GM12872 (cell line): ENCODE data around the gene GAGE10.

Experiments
- TF ChIP-seq, protein P1 (sequence below): IDR thresholded peaks from 3 replicates; pipeline ENCODE4 v1.5.1; 2011; ENCODE audit warnings: low read depth, mild to moderate bottlenecking, low read length, moderate library complexity; ENCODE audit not compliant: insufficient read depth

The GAGE10 gene

GRCh38 chrX:49269767-49270248 is 33.6 kb upstream of the GAGE10 start, which contains the start of gene PPP1R3F:
PPP1R3F (plus strand) TSS chrX:49269793; CDS start chrX:49269870, 77 bp downstream.
- TF ChIP-seq, protein P1, sequence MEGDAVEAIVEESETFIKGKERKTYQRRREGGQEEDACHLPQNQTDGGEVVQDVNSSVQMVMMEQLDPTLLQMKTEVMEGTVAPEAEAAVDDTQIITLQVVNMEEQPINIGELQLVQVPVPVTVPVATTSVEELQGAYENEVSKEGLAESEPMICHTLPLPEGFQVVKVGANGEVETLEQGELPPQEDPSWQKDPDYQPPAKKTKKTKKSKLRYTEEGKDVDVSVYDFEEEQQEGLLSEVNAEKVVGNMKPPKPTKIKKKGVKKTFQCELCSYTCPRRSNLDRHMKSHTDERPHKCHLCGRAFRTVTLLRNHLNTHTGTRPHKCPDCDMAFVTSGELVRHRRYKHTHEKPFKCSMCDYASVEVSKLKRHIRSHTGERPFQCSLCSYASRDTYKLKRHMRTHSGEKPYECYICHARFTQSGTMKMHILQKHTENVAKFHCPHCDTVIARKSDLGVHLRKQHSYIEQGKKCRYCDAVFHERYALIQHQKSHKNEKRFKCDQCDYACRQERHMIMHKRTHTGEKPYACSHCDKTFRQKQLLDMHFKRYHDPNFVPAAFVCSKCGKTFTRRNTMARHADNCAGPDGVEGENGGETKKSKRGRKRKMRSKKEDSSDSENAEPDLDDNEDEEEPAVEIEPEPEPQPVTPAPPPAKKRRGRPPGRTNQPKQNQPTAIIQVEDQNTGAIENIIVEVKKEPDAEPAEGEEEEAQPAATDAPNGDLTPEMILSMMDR: no peak

DNA sequence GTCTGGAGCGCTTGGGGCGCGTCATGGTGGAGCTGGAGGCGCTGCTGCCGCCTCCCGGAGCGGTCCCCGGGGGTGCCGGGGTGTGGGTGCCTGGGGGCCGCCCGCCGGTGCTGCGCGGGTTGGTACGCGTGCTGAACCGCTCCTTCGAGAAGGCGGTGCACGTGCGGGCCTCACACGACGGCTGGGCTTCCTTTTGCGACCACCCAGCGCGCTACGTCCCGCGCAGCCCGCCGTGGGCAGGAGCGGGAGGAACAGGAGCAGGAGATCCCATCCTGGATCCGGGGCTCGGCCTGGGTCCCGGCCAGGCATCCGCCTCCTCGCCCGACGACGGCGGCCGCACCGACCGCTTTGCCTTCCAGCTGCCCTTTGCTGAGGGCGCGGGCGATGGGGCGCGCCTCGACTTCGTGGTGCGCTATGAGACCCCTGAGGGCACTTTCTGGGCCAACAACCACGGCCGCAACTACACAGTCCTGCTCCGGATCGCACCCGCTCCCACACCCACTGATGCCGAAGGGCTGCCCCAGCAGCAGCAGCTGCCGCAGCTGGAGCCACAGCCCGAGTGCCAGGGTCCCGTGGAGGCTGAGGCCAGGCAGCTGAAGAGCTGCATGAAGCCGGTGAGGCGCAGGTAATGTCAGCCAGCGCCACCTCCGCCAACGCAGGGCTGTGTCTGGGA is 33.1 kb upstream of the GAGE10 start:
- TF ChIP-seq, protein P1: no peak

DNA sequence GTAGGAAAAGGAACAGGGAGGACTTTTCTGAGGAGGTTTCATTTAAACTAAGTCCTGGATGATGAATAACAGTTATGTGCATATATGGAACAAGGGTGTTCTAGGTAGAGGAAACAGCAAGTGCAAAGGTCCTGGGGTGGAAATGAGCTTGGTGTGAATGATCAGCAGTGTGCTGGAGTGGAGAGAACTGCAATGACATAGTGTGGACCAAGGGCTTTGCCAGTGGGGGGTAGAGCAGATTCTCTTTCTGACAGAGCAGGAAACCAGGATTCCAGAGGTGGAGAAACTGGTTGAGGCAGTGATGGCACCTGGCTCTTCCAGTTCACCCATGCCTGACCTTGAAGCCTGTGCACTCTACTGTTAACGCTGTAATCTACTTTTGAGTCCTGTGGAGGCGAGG is 32.1 kb upstream of the GAGE10 start:
- TF ChIP-seq, protein P1: no peak

- TF ChIP-seq, protein P1: no peak
Measured at GRCh38 chrX:49272421-49272820, 31.0 kb upstream of the GAGE10 start.

GRCh38 chrX:49273181-49273727 is 30.2 kb upstream of the GAGE10 start:
- TF ChIP-seq, protein P1: no peak

DNA sequence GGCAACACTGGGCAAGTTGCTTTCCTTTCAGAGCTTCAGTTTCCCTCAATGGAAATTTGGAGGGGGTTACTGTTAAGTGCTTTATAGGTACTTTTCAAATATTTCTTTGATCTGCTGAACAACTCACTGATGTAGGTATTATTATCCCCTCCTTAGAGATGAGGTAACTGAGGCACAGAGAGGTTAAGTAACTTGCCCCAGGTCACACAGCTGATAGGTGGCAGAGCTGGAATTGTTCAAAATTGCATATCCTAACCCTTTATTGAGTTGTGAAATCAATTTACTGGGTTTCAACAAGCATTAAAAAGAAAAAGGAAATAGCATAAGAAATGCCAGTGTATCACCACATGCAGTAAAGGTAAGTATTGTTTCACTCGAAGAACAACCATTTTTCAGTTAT is 27.2 kb upstream of the GAGE10 start:
- TF ChIP-seq, protein P1: no peak

- TF ChIP-seq, protein P1: no peak
Measured at GRCh38 chrX:49276671-49277534, 26.5 kb upstream of the GAGE10 start.
